Effector memory CD8-positive, alpha-beta T cell (primary cell): Measurements from ENCODE around the gene CRELD1.

ENCODE experiments used
- ATAC-seq: fragments of 150-1000 bp; cut with Tn5 transposase; replicated peaks from 2 replicates; pipeline ENCODE4 v1.10.0; 2021; ENCODE audit warnings: mild to moderate bottlenecking, moderate library complexity
- DNase-seq, 3 experiments: peaks; one replicate each; pipeline ENCODE4 v3.0.0; 2021
- H3K27ac Mint-ChIP-seq, 2 donors: one replicate each; pipeline ENCODE4 v1.8.0; 2022; ENCODE audit warnings: mild to moderate bottlenecking in 2 of 2, mixed read lengths in 2 of 2, moderate library complexity in 2 of 2
- H3K27me3 Mint-ChIP-seq, 2 donors: one replicate each; pipeline ENCODE4 v1.8.0; 2022; ENCODE audit warnings: mixed read lengths in 2 of 2
- H3K36me3 Mint-ChIP-seq: one replicate; pipeline ENCODE4 v1.8.0; 2022; ENCODE audit warnings: mild to moderate bottlenecking, moderate library complexity, mixed read lengths; ENCODE audit not compliant: insufficient read depth
- H3K4me1 Mint-ChIP-seq, 2 donors: one replicate each; pipeline ENCODE4 v1.8.0; 2022; ENCODE audit warnings: low read depth in 2 of 2, mixed read lengths in 2 of 2
- H3K4me3 Mint-ChIP-seq, 2 donors: one replicate each; pipeline ENCODE4 v1.8.0; 2022; ENCODE audit warnings: mild to moderate bottlenecking in 2 of 2, mixed read lengths in 2 of 2, moderate library complexity in 2 of 2
- H3K9me3 Mint-ChIP-seq, 2 donors: one replicate each; pipeline ENCODE4 v1.8.0; 2022; ENCODE audit warnings: mixed read lengths in 2 of 2

Gene CRELD1

GRCh38 chr3:9946112-9947024, 12.7 kb downstream of the CRELD1 start:
- Mint-ChIP-seq H3K4me1 (peaks cover 7 to 10% of the 10 kb centered on the region in 2 donors), H3K9me3 (no peaks in the 10 kb centered on the region), H3K4me3 (peak overlapping the region; percentile 75 to 86), H3K27ac (peak overlapping the region; percentile 72 to 89), H3K27me3 (no peaks in the 10 kb centered on the region), H3K36me3 (peaks cover 7% of the 10 kb centered on the region)
- ATAC-seq (peak; percentile 93), DNase-seq (peak; percentile 59 to 83 (median 78))

GRCh38 chr3:9947025-9947995, 13.7 kb downstream of the CRELD1 start:
- Mint-ChIP-seq H3K4me3 (no peak overlapping the region), H3K27me3 (no peaks in the 10 kb centered on the region), H3K36me3 (peaks cover 7% of the 10 kb centered on the region), H3K4me1 (peaks cover 11 to 15% of the 10 kb centered on the region in 2 donors), H3K27ac (no peak overlapping the region), H3K9me3 (no peaks in the 10 kb centered on the region)
- DNase-seq (no peak), ATAC-seq (no peak)

GRCh38 chr3:9948586-9948985, 15.0 kb downstream of the CRELD1 start:
- DNase-seq: no peak
- H3K27ac Mint-ChIP-seq: no peak overlapping the region
- no peak for ATAC-seq
- peaks cover 7% of the 10 kb centered on the region for H3K36me3 Mint-ChIP-seq
- no peaks in the 10 kb centered on the region for H3K27me3 Mint-ChIP-seq
- peaks cover 12 to 19% of the 10 kb centered on the region in 2 donors for H3K4me1 Mint-ChIP-seq
- no peak overlapping the region for H3K4me3 Mint-ChIP-seq
- no peaks in the 10 kb centered on the region for H3K9me3 Mint-ChIP-seq

- no peak for ATAC-seq
- Mint-ChIP-seq H3K27me3 (no peaks in the 10 kb centered on the region), H3K27ac (peak overlapping the region in 1 of 2 donors; percentile 78), H3K9me3 (no peaks in the 10 kb centered on the region), H3K36me3 (peaks cover 7% of the 10 kb centered on the region), H3K4me1 (peaks cover 12 to 19% of the 10 kb centered on the region in 2 donors), H3K4me3 (no peak overlapping the region)
- no peak for DNase-seq
Observed at GRCh38 chr3:9949115-9949514, 15.5 kb downstream of the CRELD1 start.

GRCh38 chr3:9949626-9950025, 16.0 kb downstream of the CRELD1 start:
- Mint-ChIP-seq H3K4me3 (no peak overlapping the region), H3K9me3 (no peaks in the 10 kb centered on the region), H3K4me1 (peaks cover 12 to 19% of the 10 kb centered on the region in 2 donors), H3K36me3 (peaks cover 10% of the 10 kb centered on the region), H3K27me3 (no peaks in the 10 kb centered on the region), H3K27ac (peak overlapping the region in 1 of 2 donors; percentile 78)
- ATAC-seq (no peak), DNase-seq (no peak)

- H3K4me1 Mint-ChIP-seq: peaks cover 12 to 18% of the 10 kb centered on the region in 2 donors
- peak overlapping the region; percentile 87 to 88 for H3K4me3 Mint-ChIP-seq
- H3K27ac Mint-ChIP-seq: peak overlapping the region; percentile 67 to 73
- no peaks in the 10 kb centered on the region for H3K27me3 Mint-ChIP-seq
- DNase-seq (no peak), ATAC-seq (no peak)
- H3K9me3 Mint-ChIP-seq: no peaks in the 10 kb centered on the region
- H3K36me3 Mint-ChIP-seq: peaks cover 10% of the 10 kb centered on the region
Observed at GRCh38 chr3:9951126-9951525, 17.5 kb downstream of the CRELD1 start.

GRCh38 chr3:9951598-9951961, 17.9 kb downstream of the CRELD1 start:
- ATAC-seq (peak; percentile 6), DNase-seq (no peak)

GRCh38 chr3:9951962-9952805, 18.6 kb downstream of the CRELD1 start, which contains the start of gene PRRT3:
TSS of gene PRRT3 (minus strand) at chr3:9952408. CDS start at chr3:9950115, 2,293 bp downstream.
- Mint-ChIP-seq H3K4me3 (peak within 1 kb of the TSS; percentile 87 to 88), H3K27ac (peak within 1 kb of the TSS; percentile 67 to 73), H3K36me3 (peaks cover 11% of the 10 kb centered on the region), H3K4me1 (peaks cover 12 to 16% of the 10 kb centered on the region in 2 donors), H3K9me3 (no peaks in the 10 kb centered on the region), H3K27me3 (no peaks in the 10 kb centered on the region)
- DNase-seq: peak; percentile 42 to 57 (median 49)
- ATAC-seq: peak; percentile 95

More at GRCh38 chr3:9951598-9951961, 17.9 kb downstream of the CRELD1 start:
- peaks cover 10% of the 10 kb centered on the region for H3K36me3 Mint-ChIP-seq
- no peaks in the 10 kb centered on the region for H3K9me3 Mint-ChIP-seq
- peaks cover 12 to 16% of the 10 kb centered on the region in 2 donors for H3K4me1 Mint-ChIP-seq
- peak overlapping the region; percentile 67 to 73 for H3K27ac Mint-ChIP-seq
- no peaks in the 10 kb centered on the region for H3K27me3 Mint-ChIP-seq
- H3K4me3 Mint-ChIP-seq: peak overlapping the region; percentile 87 to 88

GRCh38 chr3:9955067-9955502, 21.5 kb downstream of the CRELD1 start:
- H3K4me3 Mint-ChIP-seq: no peak overlapping the region
- H3K27ac Mint-ChIP-seq: no peak overlapping the region
- peaks cover 20% of the 10 kb centered on the region for H3K36me3 Mint-ChIP-seq
- no peaks in the 10 kb centered on the region for H3K9me3 Mint-ChIP-seq
- no peaks in the 10 kb centered on the region for H3K27me3 Mint-ChIP-seq
- ATAC-seq (no peak), DNase-seq (no peak)
- peaks cover 12 to 16% of the 10 kb centered on the region in 2 donors for H3K4me1 Mint-ChIP-seq

GRCh38 chr3:9955611-9956352, 22.1 kb downstream of the CRELD1 start:
- H3K36me3 Mint-ChIP-seq: peaks cover 23% of the 10 kb centered on the region
- H3K9me3 Mint-ChIP-seq: no peaks in the 10 kb centered on the region
- peaks cover 11 to 14% of the 10 kb centered on the region in 2 donors for H3K4me1 Mint-ChIP-seq
- H3K4me3 Mint-ChIP-seq: no peak overlapping the region
- ATAC-seq (no peak), DNase-seq (no peak)
- no peaks in the 10 kb centered on the region for H3K27me3 Mint-ChIP-seq
- peak overlapping the region in 1 of 2 donors; percentile 49 for H3K27ac Mint-ChIP-seq

- H3K4me3 Mint-ChIP-seq: no peak overlapping the region
- no peak overlapping the region for H3K27ac Mint-ChIP-seq
- no peaks in the 10 kb centered on the region for H3K9me3 Mint-ChIP-seq
- ATAC-seq: no peak
- peaks cover 2 to 4% of the 10 kb centered on the region in 2 donors for H3K4me1 Mint-ChIP-seq
- H3K36me3 Mint-ChIP-seq: peaks cover 29% of the 10 kb centered on the region
- H3K27me3 Mint-ChIP-seq: no peaks in the 10 kb centered on the region
- DNase-seq: no peak
Observed at GRCh38 chr3:9957214-9957613, 23.6 kb downstream of the CRELD1 start.
